GM13977 (cell line): ENCODE data around the gene LGR5.
A peak's percentile ranks its signal among the peaks of the same experiment; 100 is the strongest.

ENCODE experiments used
- DNase-seq: peaks from one replicate; pipeline ENCODE4 v3.0.0; 2012; ENCODE audit warnings: low spot score
- CTCF ChIP-seq: IDR thresholded peaks from 2 replicates; pipeline ENCODE4 v1.5.1; 2012; ENCODE audit warnings: mild to moderate bottlenecking, control low read depth; ENCODE audit not compliant: insufficient read depth; ENCODE audit errors: extremely low read depth, missing control alignments
- in situ Hi-C: fragments of 300-500 bp; cut with MboI; formaldehyde crosslinking; loops from one replicate; pipeline ENCODE4 v1.12.0; 2022; ENCODE audit warnings: low sequenced_read_pairs, low pct_unique_long_range_greater_than_20kb, mixed read lengths, inconsistent platforms; ENCODE audit not compliant: unreplicated experiment

The LGR5 gene

GRCh38 chr12:71536939-71537622 lies 97.5 kb downstream of the LGR5 start:
- in situ Hi-C loops, result no loop called here
- no peak for TF ChIP-seq CTCF
- no peak for DNase-seq

GRCh38 chr12:71538807-71539206 lies 99.2 kb downstream of the LGR5 start:
- in situ Hi-C loops, result no loop called here

DNA sequence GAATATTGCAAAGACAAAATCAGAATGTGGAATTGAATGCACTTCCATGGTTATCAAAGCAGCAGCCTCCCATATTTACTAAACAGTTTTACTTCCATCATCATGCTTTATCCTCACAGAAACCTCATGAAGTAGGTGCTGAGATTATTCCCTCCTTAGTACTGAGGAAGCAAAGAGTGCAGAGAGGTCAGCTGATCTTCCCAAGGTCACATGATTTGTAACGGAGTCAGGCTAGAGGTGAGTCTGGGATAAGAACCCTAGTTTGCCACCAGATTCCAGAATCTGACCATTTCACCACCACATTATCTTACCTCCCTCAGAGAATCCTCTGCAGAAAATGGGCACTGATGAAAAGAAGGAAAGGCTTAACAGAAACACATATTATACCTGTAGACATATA lies 102.0 kb downstream of the LGR5 start:
- in situ Hi-C loops, result no loop called here
- no peak for TF ChIP-seq CTCF
- DNase-seq, result no peak

More at GRCh38 chr12:71538807-71539206, 99.2 kb downstream of the LGR5 start:
- no peak for TF ChIP-seq CTCF
- DNase-seq, result no peak

GRCh38 chr12:71546322-71546861 lies 106.8 kb downstream of the LGR5 start:
- TF ChIP-seq CTCF, result no peak
- DNase-seq, result no peak
- in situ Hi-C loops, result no loop called here

GRCh38 chr12:71548893-71549292 lies 109.3 kb downstream of the LGR5 start:
- in situ Hi-C loops, result no loop called here
- TF ChIP-seq CTCF, result no peak
- DNase-seq, result no peak

- in situ Hi-C loops, result no loop called here
- no peak for DNase-seq
- TF ChIP-seq CTCF, result peak; percentile 27
Observed at GRCh38 chr12:71551529-71551928, 111.9 kb downstream of the LGR5 start.
